ENCODE measurements around the gene HSPA12B. TPM values are rescaled to one million over a fixed set of nuclear protein-coding genes. Genes with fewer than 3 reads are reported as not detected.

Gene HSPA12B
- polyA plus RNA-seq (2011; rRNA removed), result 0.02 TPM in 1 of 2 replicates, not detected in the other
- not detected in 2 replicates for polyA minus RNA-seq (2011; rRNA and poly(A)+ RNA removed)

GRCh38 chr20:3732327-3733118 lies at the start of gene HSPA12B:
Gene HSPA12B (plus strand): TSS chr20:3732685. CDS start chr20:3738675, 5,990 bp downstream.
- ChIA-PET CTCF (interaction anchor here (1.0 to 1.3 kb wide), 2 partner anchors 16 to 20 kb away, joined by 3 to 4 read pairs; no protein-coding TSS in a partner anchor), POLR2A (no interaction called here)
- H3K27me3 ChIP-seq (ENCODE audit: control insufficient read depth, insufficient read depth, low read length), result peaks cover 33% of the 10 kb centered on the region
- no peak for TF ChIP-seq CTCF (IDR thresholded peaks at IDR 0.05; ENCODE audit: insufficient read depth, low read depth, low read length)
- H3K4me3 ChIP-seq (ENCODE audit: low read depth, low read length), result no peak within 1 kb of the TSS
- no peaks in the 10 kb centered on the region for H3K36me3 ChIP-seq (ENCODE audit: control insufficient read depth, insufficient read depth, low read length)
- no peak for DNase-seq (ENCODE audit: low read depth)

- TF ChIP-seq CTCF (IDR thresholded peaks at IDR 0.05; ENCODE audit: insufficient read depth, low read depth, low read length), result no peak
- Histone ChIP-seq H3K36me3 (ENCODE audit: control insufficient read depth, insufficient read depth, low read length) (no peaks in the 10 kb centered on the region), H3K4me3 (ENCODE audit: low read depth, low read length) (no peak overlapping the region), H3K27me3 (ENCODE audit: control insufficient read depth, insufficient read depth, low read length) (no peaks in the 10 kb centered on the region)
- DNase-seq (ENCODE audit: low read depth), result no peak
- CTCF ChIA-PET, result interaction anchor here (1.0 to 6.2 kb wide), 5 partner anchors 8 to 24 kb away, joined by 4 to 64 read pairs (median 27); no protein-coding TSS in a partner anchor
- POLR2A ChIA-PET, result no interaction called here
Measured at GRCh38 chr20:3685341-3685740, 47.1 kb upstream of the HSPA12B start.

- CTCF ChIA-PET, result interaction anchor here (0.8 to 6.2 kb wide), 8 partner anchors 9 to 72 kb away, joined by 3 to 64 read pairs (median 4); no protein-coding TSS in a partner anchor
- no peaks in the 10 kb centered on the region for H3K36me3 ChIP-seq (ENCODE audit: control insufficient read depth, insufficient read depth, low read length)
- no peak for TF ChIP-seq CTCF (IDR thresholded peaks at IDR 0.05; ENCODE audit: insufficient read depth, low read depth, low read length)
- no peaks in the 10 kb centered on the region for H3K27me3 ChIP-seq (ENCODE audit: control insufficient read depth, insufficient read depth, low read length)
- no peak for DNase-seq (ENCODE audit: low read depth)
- H3K4me3 ChIP-seq (ENCODE audit: low read depth, low read length), result no peak overlapping the region
- POLR2A ChIA-PET, result interaction anchor here (1.3 to 1.6 kb wide), 2 partner anchors 8 to 10 kb away, joined by 5 to 8 read pairs; no protein-coding TSS in a partner anchor
Measured at GRCh38 chr20:3686421-3686820, 46.1 kb upstream of the HSPA12B start.

GRCh38 chr20:3686867-3687321 lies 45.6 kb upstream of the HSPA12B start:
- no peak for TF ChIP-seq CTCF (IDR thresholded peaks at IDR 0.05; ENCODE audit: insufficient read depth, low read depth, low read length)
- ChIA-PET POLR2A (interaction anchor here (0.7 to 1.6 kb wide), 3 partner anchors 9 to 82 kb away, joined by 3 to 8 read pairs (median 5); no protein-coding TSS in a partner anchor), CTCF (interaction anchor here (0.8 to 6.2 kb wide), 8 partner anchors 10 to 72 kb away, joined by 3 to 64 read pairs (median 4); no protein-coding TSS in a partner anchor)
- no peaks in the 10 kb centered on the region for H3K36me3 ChIP-seq (ENCODE audit: control insufficient read depth, insufficient read depth, low read length)
- DNase-seq (ENCODE audit: low read depth), result peak; percentile 89
- H3K4me3 ChIP-seq (ENCODE audit: low read depth, low read length), result no peak overlapping the region; the same call in 1 of the 2 replicates
- H3K27me3 ChIP-seq (ENCODE audit: control insufficient read depth, insufficient read depth, low read length), result no peaks in the 10 kb centered on the region

- POLR2A ChIA-PET, result interaction anchor here (0.7 to 1.6 kb wide), 2 partner anchors 9 to 81 kb away, joined by 3 to 8 read pairs; no protein-coding TSS in a partner anchor
- CTCF ChIA-PET, result interaction anchor here (0.9 to 6.2 kb wide), 7 partner anchors 10 to 131 kb away, joined by 3 to 64 read pairs (median 5); no protein-coding TSS in a partner anchor
Measured at GRCh38 chr20:3687655-3688054, 44.8 kb upstream of the HSPA12B start.

More at GRCh38 chr20:3687655-3688054, 44.8 kb upstream of the HSPA12B start:
- no peaks in the 10 kb centered on the region for H3K27me3 ChIP-seq (ENCODE audit: control insufficient read depth, insufficient read depth, low read length)
- H3K4me3 ChIP-seq (ENCODE audit: low read depth, low read length), result no peak overlapping the region
- DNase-seq (ENCODE audit: low read depth), result no peak
- no peak for TF ChIP-seq CTCF (IDR thresholded peaks at IDR 0.05; ENCODE audit: insufficient read depth, low read depth, low read length)
- no peaks in the 10 kb centered on the region for H3K36me3 ChIP-seq (ENCODE audit: control insufficient read depth, insufficient read depth, low read length)
